OCI-LY3 (cell line): ENCODE data around the gene SEMA5B.

Experiments
- EZH2phosphoT487 ChIP-seq: fragments of 200-600 bp; shearing (Covaris generic); IDR thresholded peaks from 2 replicates; pipeline ENCODE4 v1.6.1; 2018; ENCODE audit warnings: antibody characterized with exemption, mixed run types, low read depth
- TF ChIP-seq, protein P1 (sequence below): fragments of 200-600, 300-600 bp; sonication (generic); IDR thresholded peaks from 2 replicates; pipeline ENCODE4 v1.5.1; 2014; ENCODE audit warnings: antibody characterized with exemption, low read length, low read depth

DNA sequence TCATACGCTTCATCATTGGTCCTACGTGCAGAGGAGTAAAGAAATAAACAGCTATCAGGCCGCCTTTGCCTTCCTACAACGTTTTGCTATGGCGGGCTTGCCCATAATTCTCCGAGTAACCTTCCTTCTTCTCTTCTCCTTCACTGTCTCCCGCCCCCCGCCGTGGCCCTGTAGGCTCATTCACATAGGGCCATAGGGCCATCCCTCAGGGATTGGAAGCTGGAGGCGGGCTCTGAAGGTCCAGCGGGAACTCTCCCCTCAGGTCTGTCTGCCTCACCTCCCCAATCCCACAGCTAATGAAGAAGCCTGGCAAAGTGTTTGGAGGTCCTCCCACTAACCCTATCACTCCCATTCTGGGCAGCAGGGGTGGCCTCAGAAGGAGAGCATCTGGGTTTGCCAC is 43.6 kb downstream of the SEMA5B start:
- TF ChIP-seq, protein P1, sequence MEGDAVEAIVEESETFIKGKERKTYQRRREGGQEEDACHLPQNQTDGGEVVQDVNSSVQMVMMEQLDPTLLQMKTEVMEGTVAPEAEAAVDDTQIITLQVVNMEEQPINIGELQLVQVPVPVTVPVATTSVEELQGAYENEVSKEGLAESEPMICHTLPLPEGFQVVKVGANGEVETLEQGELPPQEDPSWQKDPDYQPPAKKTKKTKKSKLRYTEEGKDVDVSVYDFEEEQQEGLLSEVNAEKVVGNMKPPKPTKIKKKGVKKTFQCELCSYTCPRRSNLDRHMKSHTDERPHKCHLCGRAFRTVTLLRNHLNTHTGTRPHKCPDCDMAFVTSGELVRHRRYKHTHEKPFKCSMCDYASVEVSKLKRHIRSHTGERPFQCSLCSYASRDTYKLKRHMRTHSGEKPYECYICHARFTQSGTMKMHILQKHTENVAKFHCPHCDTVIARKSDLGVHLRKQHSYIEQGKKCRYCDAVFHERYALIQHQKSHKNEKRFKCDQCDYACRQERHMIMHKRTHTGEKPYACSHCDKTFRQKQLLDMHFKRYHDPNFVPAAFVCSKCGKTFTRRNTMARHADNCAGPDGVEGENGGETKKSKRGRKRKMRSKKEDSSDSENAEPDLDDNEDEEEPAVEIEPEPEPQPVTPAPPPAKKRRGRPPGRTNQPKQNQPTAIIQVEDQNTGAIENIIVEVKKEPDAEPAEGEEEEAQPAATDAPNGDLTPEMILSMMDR = no peak
- TF ChIP-seq EZH2phosphoT487 = no peak
